Adrenal gland (tissue), 5 donors: ENCODE results near the gene NPFFR1.

Experiments
- CTCF ChIP-seq, 6 experiments: fragments of 450-650 bp in 4 of 6; fragments of 200-600 bp in 2 of 6; sonication (generic) in 1 of 6; IDR thresholded peaks; 1 replicate in 5 of 6; 2 replicates in 1 of 6; pipeline versions ENCODE4 v1.5.1 to v1.8.0; 2016 to 2021; ENCODE audit warnings: antibody characterized with exemption in 6 of 6, mild to moderate bottlenecking in 2 of 6, moderate library complexity in 1 of 6
- POLR2A ChIP-seq, 2 donors: fragments of 450-650 bp; IDR thresholded peaks; one replicate each; pipeline ENCODE4 v1.6.1; 2017; ENCODE audit warnings: antibody characterized with exemption in 2 of 2, mild to moderate bottlenecking in 2 of 2, moderate library complexity in 1 of 2
- donor health status: DM: no; HTN: no; CAD: no.

GRCh38 chr10:70308121-70309060 lies 24.6 kb upstream of the NPFFR1 start:
- TF ChIP-seq POLR2A (IDR thresholded peaks at IDR 0.05) (no peak), CTCF (IDR thresholded peaks at IDR 0.05) (no peak)
